ENCODE results near the gene RABIF.
"Not testable (repeated sequence)": the region's sequence is repeated elsewhere in the genome, so short reads cannot be mapped to it uniquely, and the experiment has no call there.

The RABIF gene

GRCh38 chr1:202831906-202832305 lies 57.0 kb downstream of the RABIF start:
- DNase-seq = no peak

GRCh38 chr1:202829223-202829622 lies 59.7 kb downstream of the RABIF start:
- DNase-seq = not testable (repeated sequence)

Measured in RPMI8226 (cell line).